Panc1 (cell line): ENCODE results near the gene FAM3C. TPM values are rescaled to one million over a fixed set of nuclear protein-coding genes. Genes with fewer than 3 reads are reported as not detected.

Experiments used
- ATAC-seq: fragments of 200-7000 bp; cut with Tn5 transposase; 2 replicates; pipeline ENCODE4 v1.9.1; 2020; ENCODE audit warnings: mild to moderate bottlenecking, moderate library complexity
- BruUV-seq: library from RNA; stranded (reverse); fragments of 400-500 nt; replicated peaks from 2 replicates; lab custom pipeline; 2021; lab: Mats Ljungman, UMichigan
- CTCF ChIA-PET: fragments of 300-600 bp; sonication (Branson Sonifier 250); formaldehyde crosslinking; loops from one replicate; lab custom pipeline; 2022; ENCODE audit warnings: antibody characterized with exemption; lab: Charles Lee
- POLR2A ChIA-PET: fragments of 300-600 bp; sonication (Branson Sonifier 250); formaldehyde crosslinking; loops from one replicate; lab custom pipeline; 2022; ENCODE audit warnings: antibody characterized with exemption; lab: Charles Lee
- DNase-seq: peaks from one replicate; pipeline ENCODE4 v3.0.0-alpha.2; 2010; ENCODE audit warnings: low read depth, low spot score
- H3K27ac ChIP-seq: 2 replicates; pipeline ENCODE4 v1.5.1; 2011; ENCODE audit warnings: mild to moderate bottlenecking, low read length, inconsistent platforms
- H3K27me3 ChIP-seq: fragments of 200-500 bp; sonication (Bioruptor generic); 2 replicates; pipeline ENCODE4 v1.6.0; 2014; ENCODE audit warnings: low read length, inconsistent platforms; ENCODE audit not compliant: control insufficient read depth, insufficient read depth
- H3K36me3 ChIP-seq: fragments of 200-500 bp; sonication (Bioruptor generic); 2 replicates; pipeline ENCODE4 v1.5.1; 2014; ENCODE audit warnings: inconsistent platforms, mild to moderate bottlenecking, low read length, moderate library complexity; ENCODE audit not compliant: control insufficient read depth, insufficient read depth
- H3K4me1 ChIP-seq: 2 replicates; pipeline ENCODE4 v1.5.1; 2011; ENCODE audit warnings: inconsistent platforms, mild to moderate bottlenecking, low read length, moderate library complexity; ENCODE audit not compliant: control insufficient read depth, insufficient read depth
- H3K4me3 ChIP-seq, 2 experiments: 2 replicates each; pipeline ENCODE4 v1.5.1; 2011 to 2012; ENCODE audit warnings: low read depth in 2 of 2, low read length in 2 of 2, mild to moderate bottlenecking in 2 of 2, inconsistent platforms in 1 of 2, moderate library complexity in 1 of 2
- H3K9me3 ChIP-seq: fragments of 200-500 bp; sonication (Bioruptor generic); 2 replicates; pipeline ENCODE4 v1.5.1; 2014; ENCODE audit warnings: low read depth, mild to moderate bottlenecking, inconsistent platforms, low read length, moderate library complexity; ENCODE audit not compliant: control insufficient read depth, insufficient read depth
- POLR2AphosphoS5 ChIP-seq: IDR thresholded peaks from 2 replicates; pipeline ENCODE4 v1.6.1; 2012; ENCODE audit warnings: mild to moderate bottlenecking, low read depth, low read length, moderate library complexity
- SIN3A ChIP-seq: IDR thresholded peaks from 2 replicates; pipeline ENCODE4 v1.6.1; 2012; ENCODE audit warnings: low read depth, mild to moderate bottlenecking, low read length, moderate library complexity, borderline replicate concordance; ENCODE audit not compliant: insufficient read depth
- TCF7L2 ChIP-seq: IDR thresholded peaks from 2 replicates; pipeline ENCODE4 v1.6.1; 2011; ENCODE audit warnings: mild to moderate bottlenecking, low read depth, low read length, inconsistent platforms
- in situ Hi-C: cut with HindIII; loops from 2 replicates; pipeline ENCODE4 v1.10.0; 2016; ENCODE audit warnings: low sequenced_read_pairs, low pct_unique_long_range_greater_than_20kb
- intact Hi-C: fragments of 100-400 bp; cut with micrococcal nuclease; formaldehyde crosslinking; loops from one replicate; pipeline ENCODE4 v1.10.0; 2022; ENCODE audit not compliant: unreplicated experiment
- total RNA-seq: library from RNA; stranded (reverse); gene quantifications from one replicate; pipeline ENCODE4 v1.2.1, GENCODE V29; 2021; ENCODE audit not compliant: unreplicated experiment
- TF ChIP-seq, protein P1 (sequence below), 2 experiments: IDR thresholded peaks; 2 replicates each; pipeline ENCODE4 v1.6.1; 2011 to 2012; ENCODE audit warnings: low read depth in 2 of 2, control low read depth in 1 of 2, low read length in 1 of 2, mild to moderate bottlenecking in 1 of 2, moderate library complexity in 1 of 2; ENCODE audit not compliant: insufficient read depth in 1 of 2
- TF ChIP-seq, protein P2 (sequence below): fragments of 450-650 bp; IDR thresholded peaks from 2 replicates; pipeline ENCODE4 v1.5.1; 2017; ENCODE audit warnings: mild to moderate bottlenecking

FAM3C gene
- total RNA-seq, 1 experiment from 2014 or later = 55.4 TPM

DNA sequence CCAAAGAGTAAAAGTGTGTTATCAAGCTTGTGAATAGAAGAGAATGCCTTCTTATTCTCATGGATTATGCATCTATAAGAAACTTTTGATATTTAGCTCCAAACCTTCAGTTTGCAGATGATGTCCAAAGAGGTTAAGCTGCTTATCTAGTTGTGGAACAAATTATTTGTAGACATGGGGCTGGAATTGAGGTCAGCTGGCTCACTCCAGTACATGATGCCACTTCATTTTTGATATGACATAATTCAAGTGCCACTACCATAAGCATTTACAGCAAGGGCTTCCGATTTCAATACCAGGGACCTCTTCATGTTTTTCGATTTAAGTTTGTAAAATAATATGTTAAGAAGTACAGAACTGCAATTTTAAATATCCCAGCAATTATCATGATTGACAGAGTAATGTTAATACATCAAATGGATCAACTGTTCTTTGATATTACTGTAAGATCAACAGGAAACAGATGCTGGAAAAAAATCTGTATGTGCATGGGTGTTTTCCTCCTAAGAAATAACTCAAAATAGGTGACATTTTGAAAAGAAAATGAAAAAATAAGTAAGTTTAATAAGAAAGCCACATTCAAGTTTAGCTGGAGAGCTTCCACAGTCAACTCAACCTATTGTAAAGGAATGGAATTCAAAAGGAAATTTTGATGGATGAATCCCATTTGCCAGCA lies 12.7 kb downstream of the FAM3C start:
- H3K9me3 ChIP-seq = no peaks in the 10 kb centered on the region
- H3K27me3 ChIP-seq = no peaks in the 10 kb centered on the region
- TF ChIP-seq, protein P1, sequence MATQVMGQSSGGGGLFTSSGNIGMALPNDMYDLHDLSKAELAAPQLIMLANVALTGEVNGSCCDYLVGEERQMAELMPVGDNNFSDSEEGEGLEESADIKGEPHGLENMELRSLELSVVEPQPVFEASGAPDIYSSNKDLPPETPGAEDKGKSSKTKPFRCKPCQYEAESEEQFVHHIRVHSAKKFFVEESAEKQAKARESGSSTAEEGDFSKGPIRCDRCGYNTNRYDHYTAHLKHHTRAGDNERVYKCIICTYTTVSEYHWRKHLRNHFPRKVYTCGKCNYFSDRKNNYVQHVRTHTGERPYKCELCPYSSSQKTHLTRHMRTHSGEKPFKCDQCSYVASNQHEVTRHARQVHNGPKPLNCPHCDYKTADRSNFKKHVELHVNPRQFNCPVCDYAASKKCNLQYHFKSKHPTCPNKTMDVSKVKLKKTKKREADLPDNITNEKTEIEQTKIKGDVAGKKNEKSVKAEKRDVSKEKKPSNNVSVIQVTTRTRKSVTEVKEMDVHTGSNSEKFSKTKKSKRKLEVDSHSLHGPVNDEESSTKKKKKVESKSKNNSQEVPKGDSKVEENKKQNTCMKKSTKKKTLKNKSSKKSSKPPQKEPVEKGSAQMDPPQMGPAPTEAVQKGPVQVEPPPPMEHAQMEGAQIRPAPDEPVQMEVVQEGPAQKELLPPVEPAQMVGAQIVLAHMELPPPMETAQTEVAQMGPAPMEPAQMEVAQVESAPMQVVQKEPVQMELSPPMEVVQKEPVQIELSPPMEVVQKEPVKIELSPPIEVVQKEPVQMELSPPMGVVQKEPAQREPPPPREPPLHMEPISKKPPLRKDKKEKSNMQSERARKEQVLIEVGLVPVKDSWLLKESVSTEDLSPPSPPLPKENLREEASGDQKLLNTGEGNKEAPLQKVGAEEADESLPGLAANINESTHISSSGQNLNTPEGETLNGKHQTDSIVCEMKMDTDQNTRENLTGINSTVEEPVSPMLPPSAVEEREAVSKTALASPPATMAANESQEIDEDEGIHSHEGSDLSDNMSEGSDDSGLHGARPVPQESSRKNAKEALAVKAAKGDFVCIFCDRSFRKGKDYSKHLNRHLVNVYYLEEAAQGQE (IDR thresholded peaks at IDR 0.05; ENCODE audit: insufficient read depth in 1 of 2, low read depth in 2 of 2, low read length in 1 of 2) = no peak
- TF ChIP-seq POLR2AphosphoS5 (no peak), SIN3A (no peak), TCF7L2 (no peak)
- TF ChIP-seq, protein P2, sequence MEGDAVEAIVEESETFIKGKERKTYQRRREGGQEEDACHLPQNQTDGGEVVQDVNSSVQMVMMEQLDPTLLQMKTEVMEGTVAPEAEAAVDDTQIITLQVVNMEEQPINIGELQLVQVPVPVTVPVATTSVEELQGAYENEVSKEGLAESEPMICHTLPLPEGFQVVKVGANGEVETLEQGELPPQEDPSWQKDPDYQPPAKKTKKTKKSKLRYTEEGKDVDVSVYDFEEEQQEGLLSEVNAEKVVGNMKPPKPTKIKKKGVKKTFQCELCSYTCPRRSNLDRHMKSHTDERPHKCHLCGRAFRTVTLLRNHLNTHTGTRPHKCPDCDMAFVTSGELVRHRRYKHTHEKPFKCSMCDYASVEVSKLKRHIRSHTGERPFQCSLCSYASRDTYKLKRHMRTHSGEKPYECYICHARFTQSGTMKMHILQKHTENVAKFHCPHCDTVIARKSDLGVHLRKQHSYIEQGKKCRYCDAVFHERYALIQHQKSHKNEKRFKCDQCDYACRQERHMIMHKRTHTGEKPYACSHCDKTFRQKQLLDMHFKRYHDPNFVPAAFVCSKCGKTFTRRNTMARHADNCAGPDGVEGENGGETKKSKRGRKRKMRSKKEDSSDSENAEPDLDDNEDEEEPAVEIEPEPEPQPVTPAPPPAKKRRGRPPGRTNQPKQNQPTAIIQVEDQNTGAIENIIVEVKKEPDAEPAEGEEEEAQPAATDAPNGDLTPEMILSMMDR = no peak
- no TSS peak for BruUV-seq
- ATAC-seq = no peak
- intact Hi-C loops = no loop called here
- no peak for DNase-seq
- no peak overlapping the region for H3K27ac ChIP-seq
- H3K4me1 ChIP-seq = peaks cover 5% of the 10 kb centered on the region; the same call in 1 of the 2 replicates
- no peak overlapping the region for H3K4me3 ChIP-seq
- in situ Hi-C loops = no loop called here
- POLR2A ChIA-PET = no interaction called here
- H3K36me3 ChIP-seq = peaks cover 4% of the 10 kb centered on the region; the same call in 1 of the 2 replicates
- CTCF ChIA-PET = no interaction called here

- no peak overlapping the region for H3K4me3 ChIP-seq
- no TSS peak for BruUV-seq
- DNase-seq (no peak), ATAC-seq (no peak)
- peaks cover 9% of the 10 kb centered on the region; the same call in 1 of the 2 replicates for H3K36me3 ChIP-seq
- in situ Hi-C loops (no loop called here), intact Hi-C loops (no loop called here)
- TF ChIP-seq SIN3A = no peak
- TF ChIP-seq, protein P2 = no peak
- no peak for TF ChIP-seq TCF7L2
- TF ChIP-seq, protein P1 (IDR thresholded peaks at IDR 0.05; ENCODE audit: insufficient read depth in 1 of 2, low read depth in 2 of 2, low read length in 1 of 2) = no peak
- TF ChIP-seq POLR2AphosphoS5 = no peak
- H3K9me3 ChIP-seq = no peaks in the 10 kb centered on the region
- ChIA-PET CTCF (interaction anchor here (0.6 to 0.7 kb wide), 3 partner anchors 644 to 887 kb away, joined by 12 to 15 read pairs (median 13); no protein-coding TSS in a partner anchor), POLR2A (interaction anchor here (0.7 kb wide), 1 partner anchor 160 kb away, joined by 25 read pairs; no protein-coding TSS in a partner anchor)
- H3K27ac ChIP-seq = no peak overlapping the region
- H3K27me3 ChIP-seq = no peaks in the 10 kb centered on the region
- peaks cover 5% of the 10 kb centered on the region; the same call in 1 of the 2 replicates for H3K4me1 ChIP-seq
Observed at GRCh38 chr7:121382473-121382872, 13.6 kb downstream of the FAM3C start.
